GM19324 (cell line): ENCODE data around the gene SIRT2.
"Not testable (repeated sequence)": the region's sequence is repeated elsewhere in the genome, so short reads cannot be mapped to it uniquely, and the experiment has no call there.

Experiments used
- ATAC-seq: cut with Tn5 transposase; IDR thresholded peaks from one replicate; pipeline ENCODE4 v1.9.1; 2021; ENCODE audit warnings: mild to moderate bottlenecking, moderate library complexity; ENCODE audit not compliant: unreplicated experiment, low FRiP score

Gene SIRT2

DNA sequence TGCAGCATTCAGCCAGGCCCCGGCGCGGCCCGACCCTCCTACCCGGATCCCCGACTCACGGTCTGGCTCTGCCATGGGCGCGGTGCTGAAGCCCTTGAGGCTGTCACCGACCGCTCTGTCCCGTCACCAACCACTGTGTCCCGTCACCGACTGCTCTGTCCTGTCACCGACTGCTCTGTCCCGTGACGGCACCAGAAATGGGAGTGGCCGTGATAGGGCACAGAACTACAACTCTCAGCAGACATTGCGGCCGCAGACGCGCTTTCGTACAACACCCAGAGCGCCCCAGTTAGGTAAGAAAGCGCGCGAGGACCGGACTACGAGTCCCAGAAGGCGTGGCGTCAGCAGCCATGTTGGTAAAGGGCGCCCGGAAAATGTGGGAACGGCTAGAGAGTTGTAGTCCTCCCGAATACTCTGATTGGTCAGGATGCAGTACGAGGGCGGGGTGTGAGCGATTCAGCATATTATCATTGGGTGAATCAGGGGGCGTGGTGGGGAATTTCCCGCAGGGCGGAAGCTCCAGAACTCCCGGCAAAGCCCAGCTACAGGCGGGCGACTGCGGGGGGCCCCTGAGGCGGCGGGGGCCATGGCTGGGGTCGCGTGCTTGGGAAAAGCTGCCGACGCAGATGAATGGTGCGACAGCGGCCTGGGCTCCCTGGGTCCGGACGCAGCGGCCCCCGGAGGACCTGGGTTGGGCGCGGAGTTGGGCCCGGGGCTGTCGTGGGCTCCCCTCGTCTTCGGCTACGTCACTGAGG is at the start of gene SIRT2, which contains the start of gene NFKBIB:
SIRT2 (minus strand) TSS at position 172 of the 755 bp plus-strand sequence; CDS start at position 75, 97 bp downstream.
NFKBIB (plus strand) TSS at position 523 of the 755 bp plus-strand sequence; CDS start at position 587, 64 bp downstream.
- peak; percentile 94 for ATAC-seq

DNA sequence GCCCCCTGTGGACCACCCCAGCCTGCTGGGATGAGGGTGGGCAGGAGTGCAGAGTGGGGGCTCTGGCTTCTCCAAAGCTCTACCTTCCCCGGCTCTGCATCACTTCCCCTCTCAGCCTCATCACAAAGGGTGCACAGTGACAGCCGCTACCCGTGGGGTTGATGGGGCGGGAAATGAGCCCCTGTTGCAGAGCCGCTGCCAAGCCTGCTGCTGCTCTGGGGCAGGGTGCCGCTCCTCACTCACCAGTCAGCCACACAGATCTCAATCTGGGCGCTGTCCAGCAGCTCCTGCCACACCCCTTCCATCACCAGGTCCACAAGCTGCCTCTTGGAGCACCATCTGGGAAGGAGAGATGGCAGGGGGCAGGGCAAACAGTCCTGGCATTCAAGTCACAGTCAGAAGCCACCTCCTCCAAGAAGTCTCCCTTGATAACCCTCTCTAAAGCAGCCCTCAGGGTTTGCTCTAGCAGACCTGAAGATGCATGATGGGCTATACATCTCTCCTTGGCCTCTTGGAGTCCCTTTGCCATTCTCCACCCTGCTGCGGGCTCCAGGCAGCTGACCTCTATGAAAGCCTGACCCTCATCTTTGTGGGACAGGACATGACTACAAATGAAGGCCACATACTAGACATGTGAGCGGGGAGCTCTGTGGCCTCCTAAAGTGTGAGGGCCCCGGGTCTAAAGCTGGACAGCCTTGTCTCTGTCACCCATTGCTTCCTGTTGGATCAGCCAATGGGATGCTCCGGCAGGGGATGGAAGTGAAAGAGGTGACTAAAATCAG is 47.0 kb upstream of the SIRT2 start:
- ATAC-seq, result no peak

DNA sequence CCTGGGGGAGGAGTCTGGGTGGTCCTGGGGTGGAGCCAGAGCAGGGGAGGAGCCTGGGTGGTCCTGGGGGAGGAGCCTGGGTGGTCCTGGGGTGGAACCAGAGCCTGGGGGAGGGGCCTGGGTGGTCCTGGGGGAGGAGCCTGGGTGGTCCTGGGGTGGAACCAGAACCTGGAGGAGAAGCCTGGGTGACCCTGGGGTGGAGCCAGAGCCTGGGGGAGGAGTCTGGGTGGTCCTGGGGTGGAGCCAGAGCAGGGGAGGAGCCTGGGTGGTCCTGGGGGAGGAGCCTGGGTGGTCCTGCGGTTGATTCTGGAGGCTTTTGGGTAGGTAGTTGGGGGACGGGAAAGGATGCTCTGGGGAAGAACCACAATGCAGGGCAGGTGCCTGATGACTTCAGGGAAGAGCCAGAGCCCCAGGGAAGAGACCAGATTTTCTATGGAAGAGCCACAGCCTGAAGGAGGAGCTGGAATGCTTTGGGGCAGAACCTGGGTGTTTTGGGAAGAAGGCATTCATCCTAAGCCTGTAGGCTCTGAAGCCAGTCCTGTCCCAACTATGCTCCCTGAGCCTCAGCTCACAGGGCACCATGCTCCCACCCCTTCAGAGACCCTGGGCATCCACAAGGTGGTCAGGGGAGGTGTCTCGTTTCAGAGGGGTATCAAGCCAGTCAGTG is 46.3 kb upstream of the SIRT2 start:
- no peak for ATAC-seq

DNA sequence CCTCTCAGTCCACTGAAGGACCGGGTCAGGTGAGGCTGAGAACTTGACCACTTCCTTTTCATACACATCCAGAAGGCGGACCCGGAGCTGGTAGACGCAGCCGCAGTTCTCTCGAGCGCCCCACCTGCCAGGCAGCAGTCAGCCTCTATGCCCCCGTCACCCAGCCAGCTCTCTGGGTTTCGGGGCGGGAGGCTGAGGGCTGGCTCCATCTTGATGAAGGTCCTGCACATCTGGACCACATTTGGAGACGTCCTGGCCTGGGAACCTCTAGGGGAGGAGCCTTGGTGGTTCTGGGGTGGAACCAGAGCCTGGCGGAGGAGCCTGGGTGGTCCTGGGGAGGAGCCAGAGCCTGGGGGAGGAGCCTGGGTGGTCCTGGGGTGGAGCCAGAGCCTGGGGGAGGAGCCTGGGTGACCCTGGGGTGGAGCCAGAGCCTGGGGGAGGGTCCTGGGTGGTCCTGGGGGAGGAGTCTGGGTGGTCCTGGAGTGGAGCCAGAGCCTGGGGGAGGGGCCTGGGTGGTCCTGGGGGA is 45.6 kb upstream of the SIRT2 start:
- ATAC-seq, result no peak

DNA sequence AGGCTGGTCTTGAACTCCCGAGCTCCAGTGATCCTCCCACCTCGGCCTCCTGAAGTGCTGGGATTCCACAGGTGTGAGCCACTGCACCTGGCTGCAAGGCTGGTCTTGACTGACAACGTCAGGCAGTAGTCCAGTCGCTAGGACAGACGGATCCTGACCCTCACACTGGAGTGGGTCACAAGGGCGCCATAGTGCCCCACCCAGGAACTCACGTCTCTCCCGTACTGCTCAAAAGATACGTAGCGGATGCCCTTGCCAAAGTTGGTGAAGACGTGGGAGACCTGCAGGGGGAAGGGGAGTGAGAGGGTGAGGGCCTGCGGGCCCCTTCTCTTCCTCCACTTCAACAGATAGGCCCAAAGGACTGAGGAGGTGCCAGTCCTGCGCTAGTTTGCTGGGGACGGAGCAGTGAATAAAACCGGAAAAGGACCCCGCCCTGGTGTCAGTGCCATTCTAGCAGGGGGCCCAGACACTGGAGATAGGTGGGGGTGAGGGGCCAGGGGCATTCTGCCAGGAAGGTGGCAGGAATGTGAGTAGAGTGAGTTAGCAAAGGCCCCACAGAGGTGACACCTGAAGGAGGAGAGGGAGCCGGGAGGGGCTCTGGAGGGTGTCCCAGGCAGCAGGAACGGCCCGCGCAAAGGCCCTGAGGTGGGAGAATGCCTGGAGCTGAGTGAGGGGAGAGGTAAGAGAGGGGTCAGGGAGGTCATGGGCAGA is 43.2 kb upstream of the SIRT2 start:
- ATAC-seq, result no peak

DNA sequence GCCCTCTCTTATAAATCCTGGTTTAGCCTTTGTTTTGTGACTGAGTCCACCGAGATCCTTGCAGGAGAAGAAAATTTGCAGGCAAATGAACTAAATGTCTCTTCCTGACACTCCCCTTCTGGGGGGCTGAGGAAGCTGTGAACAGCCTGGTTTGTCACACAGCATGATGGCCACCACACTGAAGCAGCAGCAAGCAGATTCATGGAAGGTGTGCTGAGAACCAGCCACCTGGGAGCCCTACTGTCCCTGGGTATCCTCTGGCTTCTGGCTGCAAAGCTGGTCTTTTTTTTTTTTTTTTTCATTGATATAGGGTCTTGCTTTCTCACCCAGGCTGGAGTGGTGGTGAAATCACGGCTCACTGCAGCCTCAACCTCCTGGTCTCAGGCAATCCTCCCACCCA is 42.6 kb upstream of the SIRT2 start:
- ATAC-seq, result no peak

DNA sequence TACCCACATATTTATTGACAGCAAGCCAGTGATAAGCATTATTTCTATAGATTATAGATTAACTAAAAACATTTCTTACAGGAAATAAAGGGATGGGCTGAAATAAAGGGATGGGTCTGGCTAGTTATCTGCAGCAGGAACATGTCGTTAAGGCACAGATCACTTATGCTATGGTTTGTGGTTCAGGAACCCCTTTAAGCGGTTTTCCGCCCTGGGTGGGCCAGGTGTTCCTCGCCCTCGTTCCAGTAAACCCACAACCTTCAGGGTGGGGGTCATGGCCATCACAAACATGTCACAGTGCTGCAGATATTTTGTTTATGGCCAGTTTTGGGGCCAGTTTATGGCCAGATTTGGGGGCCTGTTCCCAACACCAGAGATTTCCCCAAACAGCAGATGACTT is 42.0 kb upstream of the SIRT2 start:
- not testable (repeated sequence) for ATAC-seq

DNA sequence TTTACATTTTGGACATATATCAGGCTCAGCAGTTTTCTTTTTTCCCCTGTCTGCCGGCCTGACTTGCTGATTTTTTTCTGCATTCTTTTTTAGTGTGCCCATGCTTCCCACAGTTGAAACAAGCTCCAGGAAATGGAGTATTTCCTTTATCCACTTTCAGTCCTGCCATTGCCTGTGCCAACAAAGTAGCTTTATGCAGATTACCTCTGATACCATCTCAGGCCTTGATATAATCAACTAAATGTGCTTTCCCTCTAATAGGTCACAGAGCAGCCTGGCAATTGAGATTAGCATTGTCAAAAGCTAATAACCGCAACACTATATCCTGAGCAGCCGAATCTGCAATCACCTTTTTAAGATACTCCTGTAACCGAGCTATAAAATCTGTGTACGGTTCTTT is 40.5 kb upstream of the SIRT2 start:
- ATAC-seq, result no peak

DNA sequence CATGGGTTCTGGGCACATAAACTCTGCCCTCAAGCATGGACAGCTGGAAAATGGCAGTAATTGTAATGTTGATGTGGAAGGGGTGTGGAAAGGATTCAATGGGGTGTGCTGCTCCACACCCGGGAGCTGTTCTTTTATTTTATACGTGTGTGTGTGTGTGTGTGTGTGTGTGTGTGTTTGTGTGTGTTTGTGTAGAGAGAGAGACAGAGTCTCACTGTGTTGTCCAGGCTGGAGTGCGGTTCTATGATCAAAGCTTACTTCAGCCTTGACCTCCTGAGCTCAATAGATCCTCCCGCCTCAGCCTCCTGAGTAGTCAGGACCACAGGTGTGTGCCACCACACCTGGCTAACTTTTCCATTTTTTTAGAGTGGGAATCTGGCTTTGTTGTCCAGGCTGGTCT is 34.1 kb upstream of the SIRT2 start:
- ATAC-seq, result no peak

DNA sequence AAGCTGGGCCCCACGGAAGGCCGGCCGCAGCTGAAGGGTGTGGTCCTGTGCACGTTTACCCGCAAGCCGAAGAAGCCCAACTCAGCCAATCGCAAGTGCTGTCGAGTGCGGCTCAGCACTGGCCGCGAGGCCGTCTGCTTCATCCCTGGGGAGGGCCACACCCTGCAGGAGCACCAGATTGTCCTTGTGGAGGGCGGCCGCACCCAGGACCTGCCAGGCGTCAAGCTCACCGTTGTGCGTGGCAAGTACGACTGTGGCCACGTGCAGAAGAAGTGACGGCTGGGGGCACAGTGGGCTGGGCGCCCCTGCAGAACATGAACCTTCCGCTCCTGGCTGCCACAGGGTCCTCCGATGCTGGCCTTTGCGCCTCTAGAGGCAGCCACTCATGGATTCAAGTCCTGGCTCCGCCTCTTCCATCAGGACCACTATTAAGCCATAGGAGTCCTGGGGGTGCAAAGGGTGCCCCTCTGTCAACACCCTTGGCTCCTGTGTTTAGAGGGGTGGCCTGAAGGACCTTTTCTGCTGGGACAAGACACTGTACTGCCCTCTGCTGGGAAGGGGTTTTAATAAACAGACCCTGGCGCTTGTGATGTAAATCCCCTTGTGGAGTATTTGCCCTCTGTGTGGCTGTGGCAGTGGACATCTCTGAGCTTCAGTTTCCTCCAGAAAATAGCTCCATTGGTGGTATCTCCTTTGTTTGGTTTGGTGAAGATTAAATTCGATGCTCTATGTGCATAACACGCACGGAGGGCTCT is 33.2 kb upstream of the SIRT2 start:
- ATAC-seq, result no peak

DNA sequence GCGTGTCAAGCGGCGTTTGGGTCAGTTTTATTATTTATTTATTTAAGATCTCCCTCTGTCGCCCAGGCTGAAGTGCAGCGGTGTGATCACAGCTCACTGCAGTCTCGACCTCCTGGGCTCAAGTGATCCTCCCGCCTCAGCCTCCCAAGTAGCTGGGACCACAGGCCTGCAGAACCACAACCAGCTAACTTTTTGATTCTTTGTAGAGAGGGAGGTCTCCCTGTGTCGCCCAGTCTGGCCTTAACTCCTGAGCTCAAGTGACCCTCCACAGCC is 32.0 kb upstream of the SIRT2 start:
- ATAC-seq, result no peak

DNA sequence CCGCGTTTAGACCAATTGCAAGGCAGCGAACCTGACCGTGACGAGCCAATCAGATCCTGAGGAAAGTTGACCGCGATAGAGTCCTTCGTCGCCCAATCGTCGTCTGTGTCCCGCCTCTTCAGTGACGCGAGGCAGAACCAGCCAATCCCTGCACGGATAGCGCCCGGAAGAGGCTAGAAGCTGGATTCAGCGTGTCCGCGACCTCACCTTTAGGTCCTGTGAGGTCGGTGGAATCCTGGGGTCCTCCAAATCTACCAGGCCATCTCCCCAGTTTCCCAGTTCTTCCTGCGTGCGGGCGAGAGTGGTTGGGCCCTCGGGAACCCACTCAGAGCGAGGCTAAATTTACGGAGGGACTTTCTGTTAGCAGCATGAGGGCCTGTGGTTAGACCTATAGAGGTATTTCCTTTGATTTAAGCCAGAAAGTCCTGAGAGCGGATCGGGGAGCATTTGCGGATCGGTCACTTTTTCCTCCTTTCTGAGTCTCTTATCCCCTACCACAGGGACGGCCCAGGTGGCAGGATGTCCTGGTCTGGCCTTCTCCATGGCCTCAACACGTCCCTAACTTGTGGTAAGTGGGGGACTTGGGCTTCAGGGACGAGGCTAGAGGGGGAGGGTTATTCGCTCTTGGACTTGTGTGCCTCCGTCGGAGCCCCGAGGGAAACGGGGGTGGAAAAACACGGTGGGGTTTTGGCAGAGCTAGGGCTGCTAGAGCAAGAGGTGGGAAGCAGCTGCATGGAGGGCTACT is 31.5 kb upstream of the SIRT2 start, which contains the start of gene MRPS12:
MRPS12 (plus strand) TSS at position 169 of the 745 bp plus-strand sequence; CDS start at position 520, 351 bp downstream.
- ATAC-seq, result peak; percentile 96

DNA sequence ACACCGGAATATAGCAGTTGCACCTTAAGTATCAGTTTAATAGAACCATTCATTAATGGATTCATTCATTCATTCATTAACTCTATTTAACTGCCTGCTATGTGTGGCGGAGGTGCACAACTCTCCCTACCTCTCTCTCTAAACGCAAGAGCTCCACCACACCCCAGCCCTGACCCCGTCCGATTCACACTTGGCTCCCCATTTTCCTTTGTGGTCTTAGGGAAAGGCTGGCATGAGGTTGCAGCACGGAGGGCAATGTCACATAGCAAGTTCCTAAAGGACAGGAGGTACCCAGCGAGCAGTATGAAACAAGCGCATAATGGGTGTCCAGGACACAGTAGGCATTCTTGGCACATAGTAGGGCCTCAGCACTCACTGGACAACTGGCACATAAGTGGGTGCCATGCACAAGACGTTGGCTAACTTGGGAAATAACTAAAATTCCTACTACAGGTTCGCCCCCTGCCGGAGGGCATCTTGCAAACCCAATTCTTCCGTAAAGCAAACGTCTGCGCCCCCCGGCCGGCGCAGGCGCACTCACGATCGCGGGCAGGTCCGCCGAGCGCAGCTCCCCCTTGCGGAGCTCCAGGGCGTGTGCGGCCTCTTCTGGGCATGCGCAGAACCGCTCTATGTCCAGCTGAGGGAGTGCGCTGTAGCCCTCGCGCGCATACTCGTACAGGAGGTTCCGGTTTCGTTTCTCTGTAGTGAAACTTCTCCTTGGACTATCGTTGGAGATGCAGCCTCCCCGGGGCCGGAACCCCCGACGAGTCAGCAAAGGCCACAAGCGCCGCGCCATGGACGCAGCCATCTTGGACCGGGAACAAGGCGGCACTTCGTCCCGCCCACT is 30.7 kb upstream of the SIRT2 start, which contains the start of gene SARS2:
SARS2 (minus strand) TSS at position 835 of the 847 bp plus-strand sequence; CDS start at position 808, 27 bp downstream.
- peak; percentile 86 for ATAC-seq

DNA sequence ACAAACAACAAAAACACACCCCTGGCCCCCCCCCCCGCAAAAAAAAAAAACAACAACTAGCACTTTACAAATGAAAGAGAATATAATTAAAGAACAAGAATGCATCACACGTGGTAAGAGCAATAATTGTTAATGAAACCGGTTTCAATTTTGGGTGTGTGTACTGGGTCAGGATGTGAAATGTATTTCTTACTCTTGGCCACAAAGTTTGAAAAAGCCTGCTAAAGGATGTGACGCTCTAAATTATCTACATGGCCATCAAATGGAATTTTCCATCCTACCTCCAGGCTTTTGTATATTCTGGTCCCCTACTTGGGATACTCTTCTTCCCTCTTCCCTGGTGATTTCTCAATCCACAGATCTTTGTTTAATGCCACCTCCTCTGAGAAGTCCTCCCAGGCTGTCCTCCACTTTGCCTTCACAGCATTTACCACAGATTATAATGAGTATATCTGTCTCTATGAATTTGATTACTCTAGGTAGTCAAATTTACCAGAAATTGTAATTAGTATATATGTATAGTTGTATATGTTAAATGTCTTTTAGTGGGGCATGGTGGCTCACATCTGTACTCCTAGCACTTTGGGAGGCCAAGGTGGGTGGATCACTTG is 29.1 kb upstream of the SIRT2 start:
- no peak for ATAC-seq

DNA sequence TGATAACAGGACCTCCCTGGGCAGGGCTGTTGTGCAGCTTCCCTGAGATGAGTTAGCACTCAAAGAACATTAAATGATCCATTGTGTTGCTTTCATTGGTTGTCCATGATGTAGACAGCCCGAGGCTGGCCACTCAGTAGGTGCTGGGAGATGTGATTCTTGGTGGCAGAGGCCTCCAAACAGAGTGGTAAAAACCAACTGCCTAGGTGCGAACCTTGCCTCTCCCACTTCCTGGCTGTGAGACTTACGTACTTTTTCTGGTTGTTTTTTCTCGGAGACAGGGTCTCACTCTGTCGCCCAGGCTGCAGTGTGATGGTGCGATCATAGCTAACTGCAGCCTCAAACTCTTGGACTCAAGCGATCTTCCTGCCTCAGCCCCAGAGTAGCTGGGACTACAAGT is 25.0 kb upstream of the SIRT2 start:
- ATAC-seq, result no peak

DNA sequence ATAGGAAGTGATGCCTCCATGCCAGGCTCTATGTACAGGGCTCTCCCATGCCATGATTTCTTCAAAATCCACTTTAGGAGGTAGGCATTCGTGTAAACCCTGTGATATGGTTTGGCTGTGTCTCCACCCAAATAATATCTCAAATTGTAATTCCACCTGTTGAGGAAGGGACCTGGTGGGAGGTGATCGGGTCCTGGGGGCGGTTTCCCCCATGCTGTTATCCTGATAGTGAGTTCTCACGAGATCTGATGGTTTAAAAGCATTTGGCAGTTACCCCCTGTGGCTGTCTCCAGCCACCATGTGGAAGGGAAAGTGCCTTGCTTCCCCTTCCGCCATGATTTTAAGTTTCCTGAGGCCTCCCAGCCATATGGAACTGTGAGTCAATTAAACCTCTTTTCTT is 23.1 kb upstream of the SIRT2 start:
- no peak for ATAC-seq

DNA sequence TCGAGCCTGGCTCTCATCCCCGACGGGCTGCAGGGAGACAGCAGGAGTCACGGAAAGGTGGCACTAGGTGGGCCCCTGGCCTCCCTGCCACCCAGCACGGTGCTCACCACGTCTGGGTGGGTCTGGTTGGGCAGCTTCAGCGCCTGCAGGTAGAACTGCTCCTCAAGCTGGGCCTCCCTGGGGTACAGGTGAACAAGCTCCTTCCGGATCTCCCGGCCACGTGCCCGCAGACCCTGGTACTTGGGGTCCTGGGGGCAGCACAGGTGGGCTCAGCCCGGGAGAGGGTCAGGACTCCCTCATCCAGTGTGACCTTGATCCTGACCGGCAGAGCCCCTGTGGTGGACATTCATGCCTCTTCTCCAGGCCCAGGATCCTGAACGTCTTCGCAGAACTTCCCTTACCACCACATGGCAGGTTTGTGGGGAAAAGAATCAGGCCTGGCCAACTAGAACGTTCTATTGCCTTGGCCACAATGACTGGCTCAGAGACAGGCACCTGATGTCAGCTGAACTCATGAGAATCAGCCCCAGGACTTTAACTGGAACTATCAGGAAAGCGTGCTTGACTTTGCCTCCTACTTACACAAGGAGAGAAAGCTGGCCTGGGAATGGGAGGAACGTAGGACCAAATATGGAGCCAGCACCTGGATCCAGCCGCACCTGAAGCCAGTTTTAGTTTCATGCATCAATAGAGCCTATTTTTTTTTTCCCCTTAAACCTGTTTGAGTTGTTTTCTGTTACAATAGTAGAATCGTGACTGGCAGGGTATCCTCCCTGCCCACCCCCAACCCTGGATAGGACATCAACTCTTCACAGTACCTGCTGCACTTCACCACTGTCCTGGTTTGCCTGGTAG is 22.2 kb upstream of the SIRT2 start:
- ATAC-seq, result no peak
